Measurements from ENCODE around the gene MRPS27. TPM values are rescaled to one million over a fixed set of nuclear protein-coding genes. Genes with fewer than 3 reads are reported as not detected.
A peak's percentile ranks its signal among the peaks of the same experiment; 100 is the strongest.

Gene MRPS27
- total and polyA plus RNA-seq, 9 of the 15 experiments (the other 6 are each of a cell fraction or from before 2014, with no cell fraction given), result 73.6 to 144 (median 106) TPM

- TF ChIP-seq E2F1 (CRISPR knock-in tag; IDR thresholded peaks at IDR 0.05) (peak; percentile 54; the same call in 1 of the 2 replicates), FOXA1 (IDR thresholded peaks at IDR 0.05; ENCODE audit: borderline replicate concordance) (no peak), RB1 (IDR thresholded peaks at IDR 0.05; ENCODE audit: low read depth) (peak; percentile 71; the same call in 1 of the 2 replicates), NFIC (IDR thresholded peaks at IDR 0.05) (0 out of 2 replicates have a peak, but pooled peaks have one; percentile 28), FOXK2 (conservative IDR thresholded peaks at IDR 0.05 in 1 of 2, IDR thresholded peaks at IDR 0.05 in 1 of 2; ENCODE audit: low read depth in 2 of 2) (peak; percentile 66 to 99; a peak in 3 of 4 replicates), NR2C2 (CRISPR knock-in tag; IDR thresholded peaks at IDR 0.05) (peak; percentile 87), NR2C2 (tag; IDR thresholded peaks at IDR 0.05) (peak; percentile 97), CGGBP1 (CRISPR knock-in tag; IDR thresholded peaks at IDR 0.05) (no peak), NKRF (IDR thresholded peaks at IDR 0.05; ENCODE audit: borderline replicate concordance) (peak; percentile 89), ILK (tag; IDR thresholded peaks at IDR 0.05; ENCODE audit: borderline replicate concordance, low read depth) (no peak), RERE (CRISPR knock-in tag; IDR thresholded peaks at IDR 0.05; ENCODE audit: borderline replicate concordance) (no peak), ZNF639 (CRISPR knock-in tag; conservative IDR thresholded peaks at IDR 0.05 in 1 of 2, IDR thresholded peaks at IDR 0.05 in 1 of 2) (peak in 1 of 2 experiments; percentile 45; a peak in 1 of 4 replicates)
Measured at GRCh38 chr5:72319976-72320752, at the start of gene MRPS27, which contains the start of gene PTCD2 (continued).
